HG03095 (cell line): ENCODE results near the gene WDFY4.

Experiments
- ATAC-seq: cut with Tn5 transposase; IDR thresholded peaks from one replicate; pipeline ENCODE4 v1.9.1; 2021; ENCODE audit warnings: moderate library complexity; ENCODE audit not compliant: unreplicated experiment

The WDFY4 gene

GRCh38 chr10:48842231-48842630 is 157.6 kb downstream of the WDFY4 start:
- ATAC-seq = no peak

GRCh38 chr10:48843198-48843597 is 158.5 kb downstream of the WDFY4 start:
- no peak for ATAC-seq

- no peak for ATAC-seq
Measured at GRCh38 chr10:48844616-48845015, 159.9 kb downstream of the WDFY4 start.

- ATAC-seq = no peak
Measured at GRCh38 chr10:48845512-48845911, 160.8 kb downstream of the WDFY4 start.

GRCh38 chr10:48847691-48848090 is 163.0 kb downstream of the WDFY4 start:
- no peak for ATAC-seq

- ATAC-seq = no peak
Measured at GRCh38 chr10:48856855-48857254, 172.2 kb downstream of the WDFY4 start.

GRCh38 chr10:48872234-48872633 is 187.6 kb downstream of the WDFY4 start:
- ATAC-seq = no peak

GRCh38 chr10:48878091-48878490 is 193.4 kb downstream of the WDFY4 start:
- no peak for ATAC-seq

GRCh38 chr10:48879451-48879850 is 194.8 kb downstream of the WDFY4 start:
- ATAC-seq = no peak

GRCh38 chr10:48880016-48880705 is 195.5 kb downstream of the WDFY4 start:
- ATAC-seq = no peak

- no peak for ATAC-seq
Measured at GRCh38 chr10:48881937-48882336, 197.3 kb downstream of the WDFY4 start.

GRCh38 chr10:48882881-48883280 is 198.2 kb downstream of the WDFY4 start:
- ATAC-seq = no peak

GRCh38 chr10:48883701-48884100 is 199.0 kb downstream of the WDFY4 start:
- ATAC-seq = no peak

- ATAC-seq = no peak
Measured at GRCh38 chr10:48884179-48885045, 199.7 kb downstream of the WDFY4 start.

- ATAC-seq = no peak
Measured at GRCh38 chr10:48885376-48885775, 200.7 kb downstream of the WDFY4 start.

- no peak for ATAC-seq
Measured at GRCh38 chr10:48887982-48888381, 203.3 kb downstream of the WDFY4 start.

GRCh38 chr10:48890888-48891850 is 206.5 kb downstream of the WDFY4 start:
- ATAC-seq = no peak

GRCh38 chr10:48894911-48895802 is 210.5 kb downstream of the WDFY4 start:
- no peak for ATAC-seq

GRCh38 chr10:48895803-48896195 is 211.1 kb downstream of the WDFY4 start:
- ATAC-seq = no peak
